Measurements from ENCODE around the gene RPAP2. TPM values are rescaled to one million over a fixed set of nuclear protein-coding genes. Genes with fewer than 3 reads are reported as not detected.

Gene RPAP2
- total and polyA plus RNA-seq, 10 of the 15 experiments (the other 5 are each of a cell fraction or from before 2014, with no cell fraction given) = 11.4 to 39.5 (median 21.7) TPM

DNA sequence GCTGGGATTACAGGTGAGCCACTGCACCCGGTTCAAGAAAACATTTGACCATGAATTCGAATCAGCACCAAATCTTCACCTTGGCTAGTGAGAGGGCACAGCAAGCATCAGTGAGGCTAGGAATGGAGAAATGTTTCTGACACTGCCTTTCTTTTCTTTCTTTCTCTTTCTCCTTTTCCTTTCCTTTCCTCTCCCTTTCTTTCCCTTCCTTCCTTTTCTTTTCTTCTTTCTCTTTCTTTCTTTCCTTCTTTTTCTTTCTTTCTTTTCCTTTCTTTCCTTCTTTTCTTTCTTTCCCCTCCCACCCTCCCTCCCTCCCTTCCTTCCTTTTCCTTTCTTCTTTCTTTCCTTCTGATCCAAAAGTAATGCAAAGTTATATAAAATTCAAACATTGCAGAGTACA, 147.0 kb downstream of the RPAP2 start:
- H3K9me3 ChIP-seq (replicated peaks; ENCODE audit: control insufficient read depth, insufficient read depth, low read length) = no peaks in the 10 kb centered on the region
- intact Hi-C loops (cut with micrococcal nuclease; ENCODE audit: unreplicated experiment) = no loop called here
- no peaks in the 10 kb centered on the region for H3K79me2 ChIP-seq (ENCODE audit: control insufficient read depth, insufficient read depth, low read length)
- no peaks in the 10 kb centered on the region for H3K36me3 ChIP-seq (ENCODE audit: control insufficient read depth in 2 of 2, insufficient read depth in 2 of 2, low read length in 1 of 2)
- no peaks in the 10 kb centered on the region for H3K4me1 ChIP-seq (ENCODE audit: control insufficient read depth, insufficient read depth, low read length)
- DNase-seq (ENCODE audit: low read depth, low spot score) (no peak), FAIRE-seq (no peak), ATAC-seq (no peak)
- no peak overlapping the region for H3K9ac ChIP-seq (ENCODE audit: control insufficient read depth, insufficient read depth, low read length)
- TF ChIP-seq HDAC2 (IDR thresholded peaks at IDR 0.05) = no peak
- TF ChIP-seq ZNF384 (IDR thresholded peaks at IDR 0.05; ENCODE audit: borderline replicate concordance, low read depth, low read length) = no peak
- TF ChIP-seq ZNF207 (IDR thresholded peaks at IDR 0.05; ENCODE audit: borderline replicate concordance) = no peak
- no peak for TF ChIP-seq PML (IDR thresholded peaks at IDR 0.05; ENCODE audit: low read length)
- TF ChIP-seq ZSCAN29 (IDR thresholded peaks at IDR 0.05) = no peak
- TF ChIP-seq MEF2A (IDR thresholded peaks at IDR 0.05; ENCODE audit: insufficient read depth, low read depth, low read length) = no peak
- ChIA-PET CTCF (no interaction called here), RAD21 (ENCODE audit: unreplicated experiment) (no interaction called here), SMC1A (ENCODE audit: uncharacterized antibody, unreplicated experiment) (no interaction called here), POLR2A (no interaction called here)
- no peak overlapping the region for H3K4me2 ChIP-seq (ENCODE audit: control insufficient read depth, insufficient read depth)
- WGBS (ENCODE audit: insufficient coverage, insufficient replicate concordance, low lambda C conversion rate, missing lambda C conversion rate) = 43% methylated on average over 2 of the region's 2 CpGs
- in situ Hi-C loops (cut with MboI) = no loop called here
- H4K20me1 ChIP-seq (ENCODE audit: control insufficient read depth, insufficient read depth) = no peaks in the 10 kb centered on the region
- BruUV-seq (replicated peaks) = no TSS peak
- H3K27ac ChIP-seq (ENCODE audit: control insufficient read depth, insufficient read depth) = no peak overlapping the region
- no peak overlapping the region for H2AFZ ChIP-seq (ENCODE audit: control insufficient read depth, low read depth, low read length)
- H3K4me3 ChIP-seq = no peak overlapping the region
- peaks cover 0 to 2% of the 10 kb centered on the region in 2 experiments; a peak in 2 of 4 replicates for H3K27me3 ChIP-seq (replicated peaks in 1 of 2; ENCODE audit: control insufficient read depth in 2 of 2, insufficient read depth in 2 of 2, low read length in 1 of 2)

DNA sequence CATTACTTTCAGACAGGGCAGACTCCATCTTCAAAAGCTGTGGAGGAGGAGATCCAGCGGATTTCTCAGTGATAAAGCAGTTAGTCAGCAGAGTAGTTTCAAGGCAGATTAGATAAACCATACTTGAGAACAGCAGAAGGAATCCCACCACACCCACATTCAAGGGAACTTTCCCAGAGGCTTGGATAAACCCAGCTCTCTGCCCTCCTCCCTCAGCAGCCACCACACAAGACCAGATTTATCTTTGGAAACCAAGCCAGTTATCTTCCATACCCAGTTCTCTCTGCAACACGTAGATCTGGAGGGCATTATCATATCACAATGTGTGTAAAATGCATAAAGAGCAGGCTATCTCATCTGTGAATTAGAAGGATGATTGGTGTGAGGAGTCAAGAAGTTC, 147.7 kb downstream of the RPAP2 start:
- FAIRE-seq (no peak), ATAC-seq (no peak), DNase-seq (ENCODE audit: low read depth, low spot score) (no peak)
- in situ Hi-C loops (cut with MboI) = no loop called here
- peaks cover 0 to 2% of the 10 kb centered on the region in 2 experiments; a peak in 2 of 4 replicates for H3K27me3 ChIP-seq (replicated peaks in 1 of 2; ENCODE audit: control insufficient read depth in 2 of 2, insufficient read depth in 2 of 2, low read length in 1 of 2)
- no peaks in the 10 kb centered on the region for H4K20me1 ChIP-seq (ENCODE audit: control insufficient read depth, insufficient read depth)
- ChIA-PET CTCF (no interaction called here), POLR2A (interaction anchor here (0.6 kb wide), 1 partner anchor 79 kb away, joined by 4 read pairs; no protein-coding TSS in a partner anchor), SMC1A (ENCODE audit: uncharacterized antibody, unreplicated experiment) (interaction anchor here (1.4 kb wide), 1 partner anchor 8 kb away, joined by 3 read pairs; no protein-coding TSS in a partner anchor), RAD21 (ENCODE audit: unreplicated experiment) (no interaction called here)
- H3K27ac ChIP-seq (ENCODE audit: control insufficient read depth, insufficient read depth) = no peak overlapping the region
- 30% methylated on average over 2 of the region's 2 CpGs for WGBS (ENCODE audit: insufficient coverage, insufficient replicate concordance, low lambda C conversion rate, missing lambda C conversion rate)
- no peak overlapping the region for H3K4me3 ChIP-seq
- no peak overlapping the region for H3K9ac ChIP-seq (ENCODE audit: control insufficient read depth, insufficient read depth, low read length)
- no peak overlapping the region for H3K4me2 ChIP-seq (ENCODE audit: control insufficient read depth, insufficient read depth)
- H3K9me3 ChIP-seq (replicated peaks; ENCODE audit: control insufficient read depth, insufficient read depth, low read length) = no peaks in the 10 kb centered on the region
- BruUV-seq (replicated peaks) = no TSS peak
- no peaks in the 10 kb centered on the region for H3K4me1 ChIP-seq (ENCODE audit: control insufficient read depth, insufficient read depth, low read length)
- TF ChIP-seq PKNOX1 (IDR thresholded peaks at IDR 0.05) (no peak), KLF5 (IDR thresholded peaks at IDR 0.05; ENCODE audit: partially characterized antibody) (no peak), POU2F2 (IDR thresholded peaks at IDR 0.05; ENCODE audit: borderline replicate concordance, low read depth, low read length) (no peak), FOS (IDR thresholded peaks at IDR 0.05; ENCODE audit: borderline replicate concordance, extremely low read depth, insufficient read length) (no peak), TBL1XR1 (IDR thresholded peaks at IDR 0.05; ENCODE audit: low read depth, low read length) (no peak), MYC (IDR thresholded peaks at IDR 0.05; ENCODE audit: insufficient read depth, insufficient read length, insufficient replicate concordance, low read length, severe bottlenecking) (no peak), ATF2 (IDR thresholded peaks at IDR 0.05; ENCODE audit: low read length) (no peak), RFX5 (IDR thresholded peaks at IDR 0.05; ENCODE audit: low read depth, low read length) (no peak), WRNIP1 (IDR thresholded peaks at IDR 0.05; ENCODE audit: borderline replicate concordance, low read depth, low read length) (no peak)
- H2AFZ ChIP-seq (ENCODE audit: control insufficient read depth, low read depth, low read length) = no peak overlapping the region
- intact Hi-C loops (cut with micrococcal nuclease; ENCODE audit: unreplicated experiment) = no loop called here
- H3K36me3 ChIP-seq (ENCODE audit: control insufficient read depth in 2 of 2, insufficient read depth in 2 of 2, low read length in 1 of 2) = no peaks in the 10 kb centered on the region
- H3K79me2 ChIP-seq (ENCODE audit: control insufficient read depth, insufficient read depth, low read length) = no peaks in the 10 kb centered on the region
